NCI-H146 treated with DMSO at 0.1 percent for 48 hours (cell line): ENCODE data around the gene AP2M1.
A peak's percentile ranks its signal among the peaks of the same experiment; 100 is the strongest.

Experiments
- DNase-seq: peaks from one replicate; lab custom pipeline; 2025; ENCODE audit not compliant: unreplicated experiment; lab: John Stamatoyannopoulos, UW

Gene AP2M1

GRCh38 chr3:184218814-184219213 lies 44.2 kb downstream of the AP2M1 start:
- no peak for DNase-seq

- no peak for DNase-seq
These were observed 47.9 kb downstream of the AP2M1 start for GRCh38 chr3:184222521-184222920.

GRCh38 chr3:184223946-184224345 lies 49.3 kb downstream of the AP2M1 start:
- no peak for DNase-seq

DNA sequence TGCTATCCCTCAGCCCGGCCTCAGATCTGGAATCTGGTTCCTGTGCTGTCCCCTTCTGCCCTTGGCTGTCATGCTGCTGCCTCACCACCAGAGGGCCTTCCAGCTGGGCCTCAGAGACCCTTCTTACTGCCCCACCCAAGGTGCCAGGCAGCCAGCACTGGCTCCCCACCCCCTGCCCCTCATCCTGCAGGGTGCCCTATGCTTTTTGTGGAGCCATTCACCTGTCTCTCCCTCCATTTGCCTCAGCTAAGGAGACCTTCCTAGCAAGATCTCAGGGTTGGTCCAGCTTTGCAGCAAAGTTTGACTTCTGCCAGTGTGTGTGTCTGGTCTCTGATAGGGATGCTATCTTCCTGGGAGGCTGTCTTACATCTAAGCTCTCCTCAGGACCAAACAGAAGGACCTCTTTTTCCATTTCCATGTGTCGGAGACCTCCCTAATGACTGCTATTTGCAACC lies 52.9 kb downstream of the AP2M1 start:
- peak; percentile 64 for DNase-seq

GRCh38 chr3:184228376-184229137 lies 53.9 kb downstream of the AP2M1 start:
- DNase-seq: no peak

GRCh38 chr3:184229394-184230080 lies 54.9 kb downstream of the AP2M1 start, which contains the start of gene VWA5B2:
TSS of gene VWA5B2 (plus strand) at chr3:184229585. CDS start at chr3:184230529, 944 bp downstream.
- DNase-seq: peak; percentile 80

GRCh38 chr3:184230081-184230602 lies 55.5 kb downstream of the AP2M1 start:
- peak; percentile 49 for DNase-seq

DNA sequence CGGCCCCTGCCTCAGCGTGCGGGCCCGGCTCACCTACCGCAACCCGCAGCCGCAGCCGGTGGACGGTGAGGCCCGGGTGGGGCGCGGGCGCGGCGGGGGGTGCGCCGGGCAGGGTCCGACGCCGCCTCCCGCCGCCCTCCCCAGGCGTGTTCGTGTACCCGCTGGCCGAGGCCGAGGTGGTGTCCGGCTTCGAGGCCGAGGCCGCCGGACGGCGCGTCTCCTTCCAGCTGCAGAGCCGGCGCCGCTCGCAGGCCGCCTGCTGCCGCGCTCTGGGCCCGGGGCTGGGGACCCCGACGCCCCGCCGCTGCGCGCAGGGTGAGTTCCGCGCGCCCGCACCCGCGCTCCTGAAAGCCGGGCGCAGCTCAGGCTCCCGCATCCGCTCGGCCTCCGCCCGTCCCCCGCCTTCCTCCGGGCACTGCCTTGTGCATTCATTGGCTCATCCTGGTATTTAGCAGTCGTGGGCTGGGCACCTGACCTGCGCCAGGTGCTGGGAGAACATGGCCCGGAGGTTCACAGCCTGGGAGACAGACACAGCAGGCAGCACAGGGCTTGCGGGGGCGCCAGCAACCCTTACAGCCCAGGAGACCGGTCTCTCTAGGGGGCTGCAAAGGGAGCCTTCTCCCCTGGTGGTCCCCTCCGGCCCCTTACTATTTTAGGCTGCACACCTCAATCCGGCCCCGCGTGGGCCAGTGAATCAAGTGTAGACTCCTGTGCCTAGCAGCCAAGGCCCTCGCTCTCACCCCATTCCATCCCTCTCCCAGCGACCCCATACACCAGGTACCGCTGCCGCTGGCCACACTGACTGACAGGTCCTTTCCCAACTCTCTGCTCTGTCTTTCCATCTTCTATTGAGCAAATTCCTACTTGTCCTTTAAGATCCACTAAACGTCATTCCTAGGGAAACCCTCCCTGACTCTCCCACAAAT lies 56.2 kb downstream of the AP2M1 start:
- DNase-seq: peak; percentile 85

DNA sequence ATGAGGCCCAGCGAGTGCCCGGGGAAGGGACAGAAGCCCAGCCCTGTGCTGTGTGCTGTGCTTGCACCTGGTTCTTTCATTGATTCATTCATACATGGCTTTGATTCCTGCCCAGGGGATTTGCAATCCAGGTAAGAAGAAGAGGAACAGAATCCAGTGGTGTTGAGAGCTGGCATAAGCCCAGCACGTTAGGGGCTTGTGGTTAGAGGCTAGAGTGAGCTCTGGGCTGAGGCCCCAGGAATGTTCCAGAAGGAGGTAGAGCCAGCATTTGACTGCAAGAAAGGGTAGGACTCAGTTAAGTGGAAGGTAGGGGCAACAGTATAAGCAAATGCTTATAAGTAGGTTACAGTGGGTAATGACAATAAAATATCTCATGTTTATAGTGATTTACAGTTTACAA lies 57.0 kb downstream of the AP2M1 start:
- no peak for DNase-seq

- DNase-seq: no peak
These were observed 58.6 kb downstream of the AP2M1 start for GRCh38 chr3:184233127-184233843.
